ENCODE results near the gene ACAA2. TPM values are rescaled to one million over a fixed set of nuclear protein-coding genes. Genes with fewer than 3 reads are reported as not detected.

ACAA2 gene
- total and polyA plus RNA-seq, 10 of the 15 experiments (the other 5 are each of a cell fraction or from before 2014, with no cell fraction given), result 43.1 to 134 (median 64.6) TPM

DNA sequence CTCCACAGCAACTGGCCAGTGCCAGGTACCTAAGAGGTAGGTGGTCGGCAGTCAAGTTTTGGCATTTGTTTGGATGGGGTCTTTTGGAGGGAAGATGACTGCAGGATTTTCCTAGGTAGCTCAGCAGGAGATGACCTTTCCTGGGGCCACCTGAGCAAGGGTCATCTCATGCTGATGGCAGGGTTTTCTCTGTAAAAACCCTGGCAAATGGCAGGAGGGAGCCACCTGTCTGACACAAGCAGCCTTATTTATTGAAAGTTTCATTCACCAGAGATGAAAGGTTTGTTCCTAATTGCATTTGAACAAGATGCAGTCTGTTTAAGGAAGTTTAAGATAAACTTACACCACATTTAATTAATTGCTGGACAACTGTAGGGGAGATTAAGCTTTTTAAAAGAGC, 31.6 kb upstream of the ACAA2 start (continued):
- no peak for TF ChIP-seq CREB1 (IDR thresholded peaks at IDR 0.05; ENCODE audit: low read depth)
- TF ChIP-seq, protein P1, sequence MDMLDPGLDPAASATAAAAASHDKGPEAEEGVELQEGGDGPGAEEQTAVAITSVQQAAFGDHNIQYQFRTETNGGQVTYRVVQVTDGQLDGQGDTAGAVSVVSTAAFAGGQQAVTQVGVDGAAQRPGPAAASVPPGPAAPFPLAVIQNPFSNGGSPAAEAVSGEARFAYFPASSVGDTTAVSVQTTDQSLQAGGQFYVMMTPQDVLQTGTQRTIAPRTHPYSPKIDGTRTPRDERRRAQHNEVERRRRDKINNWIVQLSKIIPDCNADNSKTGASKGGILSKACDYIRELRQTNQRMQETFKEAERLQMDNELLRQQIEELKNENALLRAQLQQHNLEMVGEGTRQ (IDR thresholded peaks at IDR 0.05; ENCODE audit: borderline replicate concordance, low read depth, low read length), result no peak
- no peak for TF ChIP-seq FOS (IDR thresholded peaks at IDR 0.05; ENCODE audit: borderline replicate concordance, extremely low read depth, insufficient read length)
- TF ChIP-seq RFX5 (IDR thresholded peaks at IDR 0.05; ENCODE audit: low read depth, low read length), result no peak
- no peak for TF ChIP-seq PAX8 (IDR thresholded peaks at IDR 0.05)
- TF ChIP-seq, protein P2, sequence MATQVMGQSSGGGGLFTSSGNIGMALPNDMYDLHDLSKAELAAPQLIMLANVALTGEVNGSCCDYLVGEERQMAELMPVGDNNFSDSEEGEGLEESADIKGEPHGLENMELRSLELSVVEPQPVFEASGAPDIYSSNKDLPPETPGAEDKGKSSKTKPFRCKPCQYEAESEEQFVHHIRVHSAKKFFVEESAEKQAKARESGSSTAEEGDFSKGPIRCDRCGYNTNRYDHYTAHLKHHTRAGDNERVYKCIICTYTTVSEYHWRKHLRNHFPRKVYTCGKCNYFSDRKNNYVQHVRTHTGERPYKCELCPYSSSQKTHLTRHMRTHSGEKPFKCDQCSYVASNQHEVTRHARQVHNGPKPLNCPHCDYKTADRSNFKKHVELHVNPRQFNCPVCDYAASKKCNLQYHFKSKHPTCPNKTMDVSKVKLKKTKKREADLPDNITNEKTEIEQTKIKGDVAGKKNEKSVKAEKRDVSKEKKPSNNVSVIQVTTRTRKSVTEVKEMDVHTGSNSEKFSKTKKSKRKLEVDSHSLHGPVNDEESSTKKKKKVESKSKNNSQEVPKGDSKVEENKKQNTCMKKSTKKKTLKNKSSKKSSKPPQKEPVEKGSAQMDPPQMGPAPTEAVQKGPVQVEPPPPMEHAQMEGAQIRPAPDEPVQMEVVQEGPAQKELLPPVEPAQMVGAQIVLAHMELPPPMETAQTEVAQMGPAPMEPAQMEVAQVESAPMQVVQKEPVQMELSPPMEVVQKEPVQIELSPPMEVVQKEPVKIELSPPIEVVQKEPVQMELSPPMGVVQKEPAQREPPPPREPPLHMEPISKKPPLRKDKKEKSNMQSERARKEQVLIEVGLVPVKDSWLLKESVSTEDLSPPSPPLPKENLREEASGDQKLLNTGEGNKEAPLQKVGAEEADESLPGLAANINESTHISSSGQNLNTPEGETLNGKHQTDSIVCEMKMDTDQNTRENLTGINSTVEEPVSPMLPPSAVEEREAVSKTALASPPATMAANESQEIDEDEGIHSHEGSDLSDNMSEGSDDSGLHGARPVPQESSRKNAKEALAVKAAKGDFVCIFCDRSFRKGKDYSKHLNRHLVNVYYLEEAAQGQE (IDR thresholded peaks at IDR 0.05; ENCODE audit: low read depth, low read length), result no peak
- TF ChIP-seq, protein P3, sequence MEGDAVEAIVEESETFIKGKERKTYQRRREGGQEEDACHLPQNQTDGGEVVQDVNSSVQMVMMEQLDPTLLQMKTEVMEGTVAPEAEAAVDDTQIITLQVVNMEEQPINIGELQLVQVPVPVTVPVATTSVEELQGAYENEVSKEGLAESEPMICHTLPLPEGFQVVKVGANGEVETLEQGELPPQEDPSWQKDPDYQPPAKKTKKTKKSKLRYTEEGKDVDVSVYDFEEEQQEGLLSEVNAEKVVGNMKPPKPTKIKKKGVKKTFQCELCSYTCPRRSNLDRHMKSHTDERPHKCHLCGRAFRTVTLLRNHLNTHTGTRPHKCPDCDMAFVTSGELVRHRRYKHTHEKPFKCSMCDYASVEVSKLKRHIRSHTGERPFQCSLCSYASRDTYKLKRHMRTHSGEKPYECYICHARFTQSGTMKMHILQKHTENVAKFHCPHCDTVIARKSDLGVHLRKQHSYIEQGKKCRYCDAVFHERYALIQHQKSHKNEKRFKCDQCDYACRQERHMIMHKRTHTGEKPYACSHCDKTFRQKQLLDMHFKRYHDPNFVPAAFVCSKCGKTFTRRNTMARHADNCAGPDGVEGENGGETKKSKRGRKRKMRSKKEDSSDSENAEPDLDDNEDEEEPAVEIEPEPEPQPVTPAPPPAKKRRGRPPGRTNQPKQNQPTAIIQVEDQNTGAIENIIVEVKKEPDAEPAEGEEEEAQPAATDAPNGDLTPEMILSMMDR (IDR thresholded peaks at IDR 0.05 in 2 of 3, conservative IDR thresholded peaks at IDR 0.05 in 1 of 3; ENCODE audit: control insufficient read depth in 2 of 3, extremely low read depth in 1 of 3, insufficient read depth in 1 of 3, low read depth in 3 of 3, low read length in 3 of 3), result no peak
- no peak for TF ChIP-seq ZNF622 (IDR thresholded peaks at IDR 0.05)
- TF ChIP-seq, protein P4, sequence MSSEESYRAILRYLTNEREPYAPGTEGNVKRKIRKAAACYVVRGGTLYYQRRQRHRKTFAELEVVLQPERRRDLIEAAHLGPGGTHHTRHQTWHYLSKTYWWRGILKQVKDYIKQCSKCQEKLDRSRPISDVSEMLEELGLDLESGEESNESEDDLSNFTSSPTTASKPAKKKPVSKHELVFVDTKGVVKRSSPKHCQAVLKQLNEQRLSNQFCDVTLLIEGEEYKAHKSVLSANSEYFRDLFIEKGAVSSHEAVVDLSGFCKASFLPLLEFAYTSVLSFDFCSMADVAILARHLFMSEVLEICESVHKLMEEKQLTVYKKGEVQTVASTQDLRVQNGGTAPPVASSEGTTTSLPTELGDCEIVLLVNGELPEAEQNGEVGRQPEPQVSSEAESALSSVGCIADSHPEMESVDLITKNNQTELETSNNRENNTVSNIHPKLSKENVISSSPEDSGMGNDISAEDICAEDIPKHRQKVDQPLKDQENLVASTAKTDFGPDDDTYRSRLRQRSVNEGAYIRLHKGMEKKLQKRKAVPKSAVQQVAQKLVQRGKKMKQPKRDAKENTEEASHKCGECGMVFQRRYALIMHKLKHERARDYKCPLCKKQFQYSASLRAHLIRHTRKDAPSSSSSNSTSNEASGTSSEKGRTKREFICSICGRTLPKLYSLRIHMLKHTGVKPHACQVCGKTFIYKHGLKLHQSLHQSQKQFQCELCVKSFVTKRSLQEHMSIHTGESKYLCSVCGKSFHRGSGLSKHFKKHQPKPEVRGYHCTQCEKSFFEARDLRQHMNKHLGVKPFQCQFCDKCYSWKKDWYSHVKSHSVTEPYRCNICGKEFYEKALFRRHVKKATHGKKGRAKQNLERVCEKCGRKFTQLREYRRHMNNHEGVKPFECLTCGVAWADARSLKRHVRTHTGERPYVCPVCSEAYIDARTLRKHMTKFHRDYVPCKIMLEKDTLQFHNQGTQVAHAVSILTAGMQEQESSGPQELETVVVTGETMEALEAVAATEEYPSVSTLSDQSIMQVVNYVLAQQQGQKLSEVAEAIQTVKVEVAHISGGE (CRISPR knock-in tag; IDR thresholded peaks at IDR 0.05), result no peak
- no peak for TF ChIP-seq POLR2A (IDR thresholded peaks at IDR 0.05; ENCODE audit: low read depth, low read length)
- TF ChIP-seq, protein P5, sequence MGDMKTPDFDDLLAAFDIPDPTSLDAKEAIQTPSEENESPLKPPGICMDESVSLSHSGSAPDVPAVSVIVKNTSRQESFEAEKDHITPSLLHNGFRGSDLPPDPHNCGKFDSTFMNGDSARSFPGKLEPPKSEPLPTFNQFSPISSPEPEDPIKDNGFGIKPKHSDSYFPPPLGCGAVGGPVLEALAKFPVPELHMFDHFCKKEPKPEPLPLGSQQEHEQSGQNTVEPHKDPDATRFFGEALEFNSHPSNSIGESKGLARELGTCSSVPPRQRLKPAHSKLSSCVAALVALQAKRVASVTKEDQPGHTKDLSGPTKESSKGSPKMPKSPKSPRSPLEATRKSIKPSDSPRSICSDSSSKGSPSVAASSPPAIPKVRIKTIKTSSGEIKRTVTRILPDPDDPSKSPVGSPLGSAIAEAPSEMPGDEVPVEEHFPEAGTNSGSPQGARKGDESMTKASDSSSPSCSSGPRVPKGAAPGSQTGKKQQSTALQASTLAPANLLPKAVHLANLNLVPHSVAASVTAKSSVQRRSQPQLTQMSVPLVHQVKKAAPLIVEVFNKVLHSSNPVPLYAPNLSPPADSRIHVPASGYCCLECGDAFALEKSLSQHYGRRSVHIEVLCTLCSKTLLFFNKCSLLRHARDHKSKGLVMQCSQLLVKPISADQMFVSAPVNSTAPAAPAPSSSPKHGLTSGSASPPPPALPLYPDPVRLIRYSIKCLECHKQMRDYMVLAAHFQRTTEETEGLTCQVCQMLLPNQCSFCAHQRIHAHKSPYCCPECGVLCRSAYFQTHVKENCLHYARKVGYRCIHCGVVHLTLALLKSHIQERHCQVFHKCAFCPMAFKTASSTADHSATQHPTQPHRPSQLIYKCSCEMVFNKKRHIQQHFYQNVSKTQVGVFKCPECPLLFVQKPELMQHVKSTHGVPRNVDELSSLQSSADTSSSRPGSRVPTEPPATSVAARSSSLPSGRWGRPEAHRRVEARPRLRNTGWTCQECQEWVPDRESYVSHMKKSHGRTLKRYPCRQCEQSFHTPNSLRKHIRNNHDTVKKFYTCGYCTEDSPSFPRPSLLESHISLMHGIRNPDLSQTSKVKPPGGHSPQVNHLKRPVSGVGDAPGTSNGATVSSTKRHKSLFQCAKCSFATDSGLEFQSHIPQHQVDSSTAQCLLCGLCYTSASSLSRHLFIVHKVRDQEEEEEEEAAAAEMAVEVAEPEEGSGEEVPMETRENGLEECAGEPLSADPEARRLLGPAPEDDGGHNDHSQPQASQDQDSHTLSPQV (IDR thresholded peaks at IDR 0.05), result no peak
- TF ChIP-seq CBFB (IDR thresholded peaks at IDR 0.05; ENCODE audit: low read depth), result no peak
- no peak for TF ChIP-seq TCF7 (IDR thresholded peaks at IDR 0.05; ENCODE audit: borderline replicate concordance)
- TF ChIP-seq STAT1 (conservative IDR thresholded peaks at IDR 0.05), result no peak
- TF ChIP-seq MYC (IDR thresholded peaks at IDR 0.05; ENCODE audit: insufficient read depth, insufficient read length, insufficient replicate concordance, low read length, severe bottlenecking), result no peak
